GM12892 (cell line): ENCODE measurements around the gene ST7.

ENCODE experiments used
- POLR2A ChIP-seq: IDR thresholded peaks from 2 replicates; pipeline ENCODE4 v1.6.1; 2011; ENCODE audit warnings: low read depth, low read length, control low read depth
- POLR2AphosphoS5 ChIP-seq: IDR thresholded peaks from 2 replicates; pipeline ENCODE4 v1.6.1; 2011; ENCODE audit warnings: low read depth, low read length, control low read depth
- TAF1 ChIP-seq: IDR thresholded peaks from 2 replicates; pipeline ENCODE4 v1.6.1; 2011; ENCODE audit warnings: low read depth, mild to moderate bottlenecking, control low read depth, low read length, borderline replicate concordance

GRCh38 chr7:116984917-116985316, 31.6 kb downstream of the ST7 start:
- TF ChIP-seq POLR2AphosphoS5 (no peak), POLR2A (no peak), TAF1 (no peak)
